Caco-2 (cell line): Measurements from ENCODE around the gene SERINC5. TPM values are rescaled to one million over a fixed set of nuclear protein-coding genes. Genes with fewer than 3 reads are reported as not detected.

Experiments
- BruUV-seq: library from RNA; stranded (reverse); fragments of 400-500 nt; replicated peaks from 2 replicates; lab custom pipeline; 2021; lab: Mats Ljungman, UMichigan
- CTCF ChIA-PET: fragments of 300-600 bp; sonication (Branson Sonifier 250); formaldehyde crosslinking; loops from one replicate; lab custom pipeline; 2022; ENCODE audit warnings: antibody characterized with exemption; lab: Charles Lee
- POLR2A ChIA-PET: fragments of 300-600 bp; sonication (Branson Sonifier 250); formaldehyde crosslinking; loops from one replicate; lab custom pipeline; 2022; ENCODE audit warnings: antibody characterized with exemption; lab: Charles Lee
- DNase-seq, 2 experiments: peaks; one replicate each; pipeline versions ENCODE4 v3.0.0 to v3.0.0-alpha.2; 2020 to 2022
- H3K27me3 ChIP-seq: replicated peaks from 2 replicates; pipeline ENCODE4 v1.6.0; 2011; ENCODE audit warnings: low read length; ENCODE audit not compliant: control insufficient read depth, insufficient read depth
- H3K36me3 ChIP-seq: 2 replicates; pipeline ENCODE4 v1.5.1; 2011; ENCODE audit warnings: low read length; ENCODE audit not compliant: control insufficient read depth, insufficient read depth
- H3K4me1 ChIP-seq: fragments of 250-450 bp; sonication (Bioruptor Pico); 2 replicates; pipeline ENCODE4 v1.5.1; 2020; ENCODE audit warnings: mild to moderate bottlenecking
- H3K4me3 ChIP-seq: 2 replicates; pipeline ENCODE4 v1.5.1; 2011; ENCODE audit warnings: low read depth, mild to moderate bottlenecking, control low read depth, low read length
- H3K9me3 ChIP-seq: fragments of 250-450 bp; sonication (Bioruptor Pico); 2 replicates; pipeline ENCODE4 v1.5.1; 2020; ENCODE audit warnings: mild to moderate bottlenecking, moderate library complexity
- H3K27ac Mint-ChIP-seq: one replicate; pipeline ENCODE4 v1.8.0; 2022; ENCODE audit warnings: mixed read lengths; ENCODE audit not compliant: unreplicated experiment
- H3K27me3 Mint-ChIP-seq: one replicate; pipeline ENCODE4 v1.8.0; 2022; ENCODE audit warnings: mixed read lengths; ENCODE audit not compliant: insufficient read depth, unreplicated experiment
- H3K36me3 Mint-ChIP-seq: one replicate; pipeline ENCODE4 v1.8.0; 2022; ENCODE audit warnings: mild to moderate bottlenecking, mixed read lengths; ENCODE audit not compliant: insufficient read depth, unreplicated experiment
- H3K4me1 Mint-ChIP-seq: one replicate; pipeline ENCODE4 v1.8.0; 2022; ENCODE audit warnings: low read depth, mixed read lengths; ENCODE audit not compliant: unreplicated experiment
- H3K4me3 Mint-ChIP-seq: one replicate; pipeline ENCODE4 v1.8.0; 2022; ENCODE audit warnings: mild to moderate bottlenecking, moderate library complexity, mixed read lengths; ENCODE audit not compliant: unreplicated experiment
- H3K9me3 Mint-ChIP-seq: one replicate; pipeline ENCODE4 v1.8.0; 2022; ENCODE audit warnings: mixed read lengths; ENCODE audit not compliant: unreplicated experiment
- CTCF ChIP-seq, 2 experiments: fragments of 200-600 bp in 1 of 2; IDR thresholded peaks; 1 replicate in 1 of 2; 2 replicates in 1 of 2; pipeline versions ENCODE4 v1.5.1 to v1.8.0; 2011 to 2022; ENCODE audit warnings: antibody characterized with exemption in 1 of 2, control low read depth in 1 of 2, inconsistent platforms in 1 of 2, low read depth in 1 of 2, low read length in 1 of 2, mild to moderate bottlenecking in 1 of 2, moderate library complexity in 1 of 2; ENCODE audit not compliant: insufficient read depth in 1 of 2, severe bottlenecking in 1 of 2, unreplicated experiment in 1 of 2
- intact Hi-C: fragments of 100-400 bp; cut with micrococcal nuclease; formaldehyde crosslinking; loops from one replicate; pipeline ENCODE4 v1.10.0; 2022; ENCODE audit not compliant: unreplicated experiment
- total RNA-seq: library from RNA; stranded (reverse); gene quantifications from 2 replicates; pipeline ENCODE4 v1.2.3, GENCODE V29; 2022

Gene SERINC5
- total RNA-seq, 1 experiment from 2014 or later: 225 TPM

- H3K9me3 ChIP-seq: no peaks in the 10 kb centered on the region
- no peak overlapping the region for H3K27ac Mint-ChIP-seq
- H3K9me3 Mint-ChIP-seq: no peaks in the 10 kb centered on the region
- no peak overlapping the region for H3K4me3 Mint-ChIP-seq
- no peak overlapping the region for H3K4me3 ChIP-seq
- peaks cover 13% of the 10 kb centered on the region for H3K4me1 ChIP-seq
- no TSS peak for BruUV-seq
- ChIA-PET POLR2A (no interaction called here), CTCF (no interaction called here)
- H3K27me3 Mint-ChIP-seq: no peaks in the 10 kb centered on the region
- H3K27me3 ChIP-seq: no peaks in the 10 kb centered on the region
- no peaks in the 10 kb centered on the region for H3K36me3 ChIP-seq
- no peaks in the 10 kb centered on the region for H3K36me3 Mint-ChIP-seq
- TF ChIP-seq CTCF (IDR thresholded peaks at IDR 0.05; ENCODE audit: insufficient read depth in 1 of 2, low read depth in 1 of 2, low read length in 1 of 2, severe bottlenecking in 1 of 2, unreplicated experiment in 1 of 2): no peak
- intact Hi-C loops: no loop called here
- peaks cover 15% of the 10 kb centered on the region for H3K4me1 Mint-ChIP-seq
- no peak for DNase-seq
Measured at GRCh38 chr5:80269991-80270438, 14.2 kb upstream of the SERINC5 start.

GRCh38 chr5:80268916-80269315 lies 13.1 kb upstream of the SERINC5 start:
- no peak for DNase-seq
- Mint-ChIP-seq H3K4me1 (peaks cover 15% of the 10 kb centered on the region), H3K27me3 (no peaks in the 10 kb centered on the region), H3K27ac (no peak overlapping the region), H3K36me3 (peaks cover 4% of the 10 kb centered on the region), H3K9me3 (no peaks in the 10 kb centered on the region), H3K4me3 (no peak overlapping the region)
- intact Hi-C loops: no loop called here
- POLR2A ChIA-PET: no interaction called here
- H3K4me3 ChIP-seq: no peak overlapping the region
- H3K36me3 ChIP-seq: no peaks in the 10 kb centered on the region
- no peaks in the 10 kb centered on the region for H3K9me3 ChIP-seq
- TF ChIP-seq CTCF (IDR thresholded peaks at IDR 0.05; ENCODE audit: insufficient read depth in 1 of 2, low read depth in 1 of 2, low read length in 1 of 2, severe bottlenecking in 1 of 2, unreplicated experiment in 1 of 2): no peak
- H3K4me1 ChIP-seq: peaks cover 13% of the 10 kb centered on the region
- H3K27me3 ChIP-seq: no peaks in the 10 kb centered on the region
- CTCF ChIA-PET: interaction anchor here (1.2 to 1.3 kb wide), 2 partner anchors 64 to 177 kb away, joined by 3 to 4 read pairs; no protein-coding TSS in a partner anchor
- no TSS peak for BruUV-seq

GRCh38 chr5:80266566-80266965 lies 10.7 kb upstream of the SERINC5 start:
- no peak for TF ChIP-seq CTCF (IDR thresholded peaks at IDR 0.05; ENCODE audit: insufficient read depth in 1 of 2, low read depth in 1 of 2, low read length in 1 of 2, severe bottlenecking in 1 of 2, unreplicated experiment in 1 of 2)
- ChIA-PET CTCF (interaction anchor here (0.6 to 1.6 kb wide), 2 partner anchors 62 to 175 kb away, joined by 3 to 5 read pairs; no protein-coding TSS in a partner anchor), POLR2A (interaction anchor here (0.6 to 0.9 kb wide), 3 partner anchors 10 to 175 kb away, joined by 3 to 8 read pairs (median 5); partner anchors contain the start of gene SERINC5)
- Mint-ChIP-seq H3K36me3 (peaks cover 4% of the 10 kb centered on the region), H3K27ac (no peak overlapping the region), H3K27me3 (no peaks in the 10 kb centered on the region), H3K9me3 (no peaks in the 10 kb centered on the region), H3K4me3 (no peak overlapping the region), H3K4me1 (peaks cover 15% of the 10 kb centered on the region)
- Histone ChIP-seq H3K9me3 (no peaks in the 10 kb centered on the region), H3K4me1 (peaks cover 13% of the 10 kb centered on the region), H3K36me3 (no peaks in the 10 kb centered on the region), H3K27me3 (no peaks in the 10 kb centered on the region), H3K4me3 (no peak overlapping the region)
- BruUV-seq: no TSS peak
- intact Hi-C loops: no loop called here
- no peak for DNase-seq
